B cell (primary cell): ENCODE results near the gene CLASP1.
"Not testable (repeated sequence)": the region's sequence is repeated elsewhere in the genome, so short reads cannot be mapped to it uniquely, and the experiment has no call there.

Source experiments
- EZH2 ChIP-seq: IDR thresholded peaks from 2 replicates; pipeline ENCODE4 v1.6.1; 2012; ENCODE audit warnings: borderline replicate concordance, low read depth, mild to moderate bottlenecking, moderate library complexity, low read length; ENCODE audit not compliant: insufficient read depth, poor library complexity, severe bottlenecking
- TF ChIP-seq, protein P1 (sequence below): fragments of 200-600 bp; IDR thresholded peaks from one replicate; pipeline ENCODE4 v1.8.0; 2022; ENCODE audit warnings: antibody characterized with exemption, mild to moderate bottlenecking

DNA sequence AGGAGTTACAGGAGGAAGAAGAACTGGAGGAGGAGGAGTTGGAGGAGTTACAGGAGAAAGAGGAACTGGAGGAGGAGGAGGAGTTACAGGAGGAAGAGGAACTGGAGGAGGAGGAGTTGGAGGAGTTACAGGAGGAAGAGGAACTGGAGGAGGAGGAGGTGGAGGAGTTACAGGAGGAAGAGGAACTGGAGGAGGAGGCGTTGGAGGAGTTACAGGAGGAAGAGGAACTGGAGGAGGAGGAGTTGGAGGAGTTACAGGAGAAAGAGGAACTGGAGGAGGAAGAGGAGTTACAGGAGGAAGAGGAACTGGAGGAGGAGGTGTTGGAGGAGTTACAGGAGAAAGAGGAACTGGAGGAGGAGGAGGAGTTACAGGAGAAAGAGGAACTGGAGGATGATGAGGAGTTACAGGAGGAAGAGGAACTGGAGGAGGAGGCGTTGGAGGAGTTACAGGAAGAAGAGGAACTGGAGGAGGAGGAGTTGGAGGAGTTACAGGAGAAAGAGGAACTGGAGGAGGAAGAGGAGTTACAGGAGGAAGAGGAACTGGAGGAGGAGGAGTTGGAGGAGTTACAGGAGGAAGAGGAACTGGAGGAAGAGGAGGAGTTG lies 38.1 kb downstream of the CLASP1 start:
- TF ChIP-seq EZH2: not testable (repeated sequence)
- TF ChIP-seq, protein P1, sequence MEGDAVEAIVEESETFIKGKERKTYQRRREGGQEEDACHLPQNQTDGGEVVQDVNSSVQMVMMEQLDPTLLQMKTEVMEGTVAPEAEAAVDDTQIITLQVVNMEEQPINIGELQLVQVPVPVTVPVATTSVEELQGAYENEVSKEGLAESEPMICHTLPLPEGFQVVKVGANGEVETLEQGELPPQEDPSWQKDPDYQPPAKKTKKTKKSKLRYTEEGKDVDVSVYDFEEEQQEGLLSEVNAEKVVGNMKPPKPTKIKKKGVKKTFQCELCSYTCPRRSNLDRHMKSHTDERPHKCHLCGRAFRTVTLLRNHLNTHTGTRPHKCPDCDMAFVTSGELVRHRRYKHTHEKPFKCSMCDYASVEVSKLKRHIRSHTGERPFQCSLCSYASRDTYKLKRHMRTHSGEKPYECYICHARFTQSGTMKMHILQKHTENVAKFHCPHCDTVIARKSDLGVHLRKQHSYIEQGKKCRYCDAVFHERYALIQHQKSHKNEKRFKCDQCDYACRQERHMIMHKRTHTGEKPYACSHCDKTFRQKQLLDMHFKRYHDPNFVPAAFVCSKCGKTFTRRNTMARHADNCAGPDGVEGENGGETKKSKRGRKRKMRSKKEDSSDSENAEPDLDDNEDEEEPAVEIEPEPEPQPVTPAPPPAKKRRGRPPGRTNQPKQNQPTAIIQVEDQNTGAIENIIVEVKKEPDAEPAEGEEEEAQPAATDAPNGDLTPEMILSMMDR: not testable (repeated sequence)
